Fibroblast of mammary gland (primary cell): ENCODE measurements around the gene SLC2A9.

Experiments used
- DNase-seq: peaks from one replicate; pipeline ENCODE4 v3.0.0-alpha.2; 2010; ENCODE audit warnings: low read depth
- H3K4me3 ChIP-seq: 2 replicates; pipeline ENCODE4 v1.5.1; 2011; ENCODE audit warnings: low read depth, mild to moderate bottlenecking, low read length, moderate library complexity; ENCODE audit not compliant: control insufficient read depth
- TF ChIP-seq, protein P1 (sequence below): conservative IDR thresholded peaks from 2 replicates; pipeline ENCODE4 v1.5.1; 2011; ENCODE audit warnings: low read depth, low read length, inconsistent platforms; ENCODE audit not compliant: control insufficient read depth, insufficient read depth

SLC2A9 gene

DNA sequence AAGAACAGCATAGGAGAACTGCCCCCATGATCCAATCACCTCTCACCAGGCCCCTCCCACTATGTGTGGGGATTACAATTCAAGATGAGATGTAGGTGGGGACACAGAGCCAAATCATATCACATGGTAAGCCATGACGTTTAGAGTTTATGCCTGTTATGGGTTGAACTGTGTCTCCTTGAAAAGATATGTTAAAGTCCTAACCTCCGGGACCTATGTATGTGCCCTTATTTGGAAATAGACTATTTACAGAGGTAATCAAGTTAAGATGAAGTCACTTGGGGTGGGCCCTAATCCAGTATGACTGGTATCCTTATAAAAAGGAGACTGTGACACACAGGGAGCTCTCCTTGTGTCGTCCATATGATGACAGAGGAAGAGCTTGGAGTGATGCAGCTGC, 25.2 kb upstream of the SLC2A9 start:
- DNase-seq = no peak
- H3K4me3 ChIP-seq = no peak overlapping the region
- TF ChIP-seq, protein P1, sequence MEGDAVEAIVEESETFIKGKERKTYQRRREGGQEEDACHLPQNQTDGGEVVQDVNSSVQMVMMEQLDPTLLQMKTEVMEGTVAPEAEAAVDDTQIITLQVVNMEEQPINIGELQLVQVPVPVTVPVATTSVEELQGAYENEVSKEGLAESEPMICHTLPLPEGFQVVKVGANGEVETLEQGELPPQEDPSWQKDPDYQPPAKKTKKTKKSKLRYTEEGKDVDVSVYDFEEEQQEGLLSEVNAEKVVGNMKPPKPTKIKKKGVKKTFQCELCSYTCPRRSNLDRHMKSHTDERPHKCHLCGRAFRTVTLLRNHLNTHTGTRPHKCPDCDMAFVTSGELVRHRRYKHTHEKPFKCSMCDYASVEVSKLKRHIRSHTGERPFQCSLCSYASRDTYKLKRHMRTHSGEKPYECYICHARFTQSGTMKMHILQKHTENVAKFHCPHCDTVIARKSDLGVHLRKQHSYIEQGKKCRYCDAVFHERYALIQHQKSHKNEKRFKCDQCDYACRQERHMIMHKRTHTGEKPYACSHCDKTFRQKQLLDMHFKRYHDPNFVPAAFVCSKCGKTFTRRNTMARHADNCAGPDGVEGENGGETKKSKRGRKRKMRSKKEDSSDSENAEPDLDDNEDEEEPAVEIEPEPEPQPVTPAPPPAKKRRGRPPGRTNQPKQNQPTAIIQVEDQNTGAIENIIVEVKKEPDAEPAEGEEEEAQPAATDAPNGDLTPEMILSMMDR = no peak

DNA sequence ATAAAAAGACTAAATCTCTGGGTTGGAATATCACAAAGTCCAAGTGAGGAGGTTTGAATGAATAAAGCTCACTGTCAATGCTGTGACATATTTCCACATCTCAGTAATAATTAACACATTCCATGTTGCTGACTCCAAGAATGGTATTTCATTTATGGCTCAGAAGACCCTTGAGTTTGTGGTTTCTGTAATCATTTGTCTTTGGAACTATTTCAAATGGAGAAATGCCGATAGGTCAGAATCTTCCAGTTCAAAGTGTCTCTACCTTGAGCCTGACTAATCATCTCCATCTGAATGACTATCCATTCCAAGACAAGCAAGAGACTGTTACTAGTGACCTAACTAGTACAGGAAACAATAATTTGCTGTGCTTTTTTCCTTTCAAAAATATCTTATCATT, 24.2 kb upstream of the SLC2A9 start:
- no peak overlapping the region for H3K4me3 ChIP-seq
- DNase-seq = peak; percentile 37
- TF ChIP-seq, protein P1 = no peak

DNA sequence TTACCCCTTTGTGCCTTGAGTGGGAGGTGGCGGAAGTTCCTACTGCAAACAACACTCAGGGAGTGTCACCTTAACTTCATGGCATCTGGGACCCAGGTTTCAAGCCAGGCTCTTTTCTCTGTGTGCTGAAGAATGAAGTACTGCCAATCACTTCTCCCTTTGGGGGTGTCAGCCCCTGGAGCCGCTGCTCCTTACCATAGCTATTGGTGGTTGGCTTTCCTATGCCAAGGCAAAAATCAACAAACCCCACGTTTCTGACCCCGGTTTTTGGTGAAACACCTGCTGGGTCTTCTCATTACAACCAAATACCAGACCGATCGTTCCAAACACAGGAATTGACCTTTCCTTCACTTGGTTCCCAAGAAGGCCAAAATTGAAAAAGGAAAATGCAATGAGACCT, 19.7 kb upstream of the SLC2A9 start:
- DNase-seq = no peak
- TF ChIP-seq, protein P1 = no peak
- no peak overlapping the region for H3K4me3 ChIP-seq

DNA sequence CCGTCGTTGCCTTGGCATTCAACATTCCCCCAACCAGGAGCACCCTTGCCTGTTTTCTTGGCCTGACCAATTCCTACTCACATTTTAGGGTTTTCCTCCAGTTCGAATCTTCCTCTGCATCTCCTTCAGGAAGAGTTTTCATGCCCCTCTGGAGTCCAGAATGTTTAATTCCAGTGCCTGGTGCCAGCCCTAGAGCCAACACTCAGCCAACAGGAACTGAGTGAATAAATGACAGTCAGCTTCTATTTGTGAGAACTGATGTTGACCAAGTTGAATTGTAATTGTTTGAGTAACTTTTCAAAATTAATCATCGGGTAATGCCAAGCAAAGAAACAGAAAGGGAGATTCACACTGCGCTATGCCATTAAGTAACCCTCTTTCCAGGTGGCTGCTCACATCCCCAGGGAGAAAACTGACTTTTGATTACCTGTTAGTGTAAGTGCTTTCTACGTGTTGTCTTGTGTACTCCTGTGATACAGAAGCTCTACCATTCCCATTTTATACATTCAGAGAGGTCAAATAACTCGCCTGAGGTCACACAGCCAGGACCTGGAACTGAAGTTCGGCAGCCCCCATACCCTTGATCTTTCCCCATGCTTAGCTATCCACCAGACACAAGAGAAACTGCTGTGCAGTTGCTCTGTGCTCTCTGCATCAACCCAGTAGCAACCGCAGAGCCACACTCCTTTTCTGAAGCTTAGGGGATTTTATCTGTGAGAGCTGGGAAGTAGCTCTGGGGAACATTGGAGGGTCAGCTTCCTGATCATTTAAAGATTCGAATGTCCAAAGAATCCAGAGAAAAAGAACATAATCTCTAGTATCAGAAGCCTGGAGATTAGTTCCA, 19.0 kb upstream of the SLC2A9 start:
- TF ChIP-seq, protein P1 = no peak
- H3K4me3 ChIP-seq = no peak overlapping the region
- DNase-seq = no peak

DNA sequence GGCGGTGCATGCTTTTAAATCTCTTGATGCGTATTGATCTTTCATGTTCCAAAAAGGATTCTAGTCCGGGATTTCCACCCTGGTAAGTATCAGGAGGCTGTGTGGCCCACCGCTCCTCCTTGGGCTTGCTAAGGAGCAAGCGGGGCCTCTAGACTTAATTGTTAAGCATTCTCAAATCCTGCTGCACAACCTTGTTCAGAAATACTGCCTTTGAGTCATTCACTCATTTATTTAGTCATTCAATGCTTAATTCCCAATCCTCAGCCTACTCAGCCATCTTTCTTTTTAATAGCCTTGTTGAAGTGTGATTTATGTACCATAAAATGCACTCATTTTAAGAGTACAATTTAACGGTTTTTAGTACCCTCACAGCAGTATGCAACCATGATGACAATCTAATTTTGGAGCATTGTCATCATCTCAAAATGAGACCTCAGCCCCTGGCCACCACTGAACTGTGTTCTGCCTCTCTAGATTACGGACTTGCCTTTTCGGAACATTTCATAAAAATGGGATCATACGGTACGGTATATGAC, 15.6 kb upstream of the SLC2A9 start:
- no peak for DNase-seq
- TF ChIP-seq, protein P1 = no peak
- no peak overlapping the region for H3K4me3 ChIP-seq

DNA sequence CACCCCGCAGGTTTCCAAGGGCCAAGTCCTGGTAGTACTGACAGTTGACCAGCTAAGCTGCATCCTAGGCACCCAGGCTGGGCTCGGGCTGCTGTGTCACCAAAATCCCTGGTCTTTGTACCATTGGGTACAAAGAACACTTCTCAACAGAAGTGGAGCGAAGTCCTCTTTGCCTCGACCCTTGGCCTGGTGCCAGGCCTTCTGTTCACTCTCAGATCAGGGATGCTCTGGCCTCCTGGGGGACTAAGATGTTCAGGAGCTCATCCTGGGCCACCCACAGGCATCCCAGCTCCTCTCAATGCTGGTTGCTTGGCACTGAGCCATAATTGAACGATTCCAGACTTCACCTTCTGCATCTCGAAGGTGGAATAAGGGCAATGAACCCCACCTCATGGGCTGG, 13.8 kb upstream of the SLC2A9 start:
- H3K4me3 ChIP-seq = no peak overlapping the region
- TF ChIP-seq, protein P1 = no peak
- no peak for DNase-seq

DNA sequence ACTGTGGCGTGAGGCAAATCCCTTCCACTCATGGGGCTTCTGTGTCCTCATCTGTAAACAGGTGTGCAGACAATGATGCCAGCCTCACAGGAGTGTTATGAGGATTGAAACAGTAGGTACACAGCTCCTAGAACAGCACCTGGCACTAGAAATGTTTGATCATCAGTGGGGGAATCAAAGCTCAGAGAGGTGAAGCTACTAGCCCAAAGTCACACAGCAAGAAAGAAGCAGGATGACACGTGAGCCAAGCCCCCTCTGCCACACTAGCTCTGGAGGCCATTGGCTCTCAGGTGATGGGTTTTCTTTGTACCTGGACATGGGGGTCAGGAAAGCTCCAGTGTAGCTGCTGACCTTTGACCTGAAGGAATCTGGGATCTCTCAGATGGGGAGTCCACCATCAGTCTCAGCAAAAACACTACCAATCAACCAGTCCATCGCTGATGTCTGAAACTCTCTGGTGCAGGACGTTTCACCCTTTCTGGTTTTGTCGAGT, 13.4 kb upstream of the SLC2A9 start:
- TF ChIP-seq, protein P1 = no peak
- DNase-seq = no peak
- H3K4me3 ChIP-seq = no peak overlapping the region
